HL-60 (cell line): ENCODE data around the gene PHKA1.
"Not testable (repeated sequence)": the region's sequence is repeated elsewhere in the genome, so short reads cannot be mapped to it uniquely, and the experiment has no call there.

Experiments used
- CTCF ChIP-seq: IDR thresholded peaks from one replicate; pipeline ENCODE4 v1.5.1; 2011; ENCODE audit warnings: low read length, control low read depth, inconsistent platforms; ENCODE audit not compliant: insufficient read depth
- GABPA ChIP-seq: IDR thresholded peaks from 2 replicates; pipeline ENCODE4 v1.6.1; 2012; ENCODE audit warnings: low read depth
- POLR2AphosphoS5 ChIP-seq: IDR thresholded peaks from 2 replicates; pipeline ENCODE4 v1.6.1; 2012; ENCODE audit warnings: low read depth
- SPI1 ChIP-seq: IDR thresholded peaks from 2 replicates; pipeline ENCODE4 v1.6.1; 2012; ENCODE audit warnings: low read depth, mild to moderate bottlenecking, borderline replicate concordance

- TF ChIP-seq CTCF, SPI1, GABPA, POLR2AphosphoS5: not testable (repeated sequence)
Observed at GRCh38 chrX:72669508-72669907, 44.6 kb downstream of the PHKA1 start.
